Stomach smooth muscle (tissue), 2 donors: ENCODE data around the gene RCN1.

Experiments used
- H3K27ac ChIP-seq: one replicate; pipeline ENCODE4 v1.7.0; 2013; ENCODE audit warnings: mild to moderate bottlenecking, low read length, inconsistent platforms
- H3K27me3 ChIP-seq, 2 donors: one replicate each; pipeline ENCODE4 v1.7.0; 2013; ENCODE audit warnings: low read length in 2 of 2; ENCODE audit not compliant: insufficient read depth in 2 of 2, control insufficient read depth in 1 of 2
- H3K36me3 ChIP-seq, 2 donors: one replicate each; pipeline ENCODE4 v1.7.0; 2013; ENCODE audit warnings: low read length in 2 of 2; ENCODE audit not compliant: control insufficient read depth in 2 of 2, insufficient read depth in 2 of 2
- H3K4me1 ChIP-seq: one replicate; pipeline ENCODE4 v1.7.0; 2013; ENCODE audit warnings: low read length; ENCODE audit not compliant: control insufficient read depth, insufficient read depth
- H3K4me3 ChIP-seq, 2 donors: one replicate each; pipeline ENCODE4 v1.7.0; 2013; ENCODE audit warnings: low read length in 2 of 2
- H3K9ac ChIP-seq, 2 donors: one replicate each; pipeline ENCODE4 v1.7.0; 2013; ENCODE audit warnings: low read length in 2 of 2, mild to moderate bottlenecking in 1 of 2
- H3K9me3 ChIP-seq, 2 donors: one replicate each; pipeline ENCODE4 v1.7.0; 2013; ENCODE audit warnings: low read length in 2 of 2; ENCODE audit not compliant: control insufficient read depth in 2 of 2
- donor health status: healthy.
- donor health status: Pancreatic carcinoma.

Gene RCN1

GRCh38 chr11:32090545-32091370, at the start of gene RCN1:
RCN1 (plus strand) TSS chr11:32091074; CDS start chr11:32091197, 123 bp downstream.
- Histone ChIP-seq H3K4me1 (peaks cover 26% of the 10 kb centered on the region), H3K27me3 (peaks cover 0 to 4% of the 10 kb centered on the region in 2 donors), H3K9ac (peak within 1 kb of the TSS; percentile 74 to 78), H3K36me3 (no peaks in the 10 kb centered on the region), H3K9me3 (no peaks in the 10 kb centered on the region), H3K4me3 (peak within 1 kb of the TSS; percentile 67 to 85), H3K27ac (peak within 1 kb of the TSS; percentile 49)

DNA sequence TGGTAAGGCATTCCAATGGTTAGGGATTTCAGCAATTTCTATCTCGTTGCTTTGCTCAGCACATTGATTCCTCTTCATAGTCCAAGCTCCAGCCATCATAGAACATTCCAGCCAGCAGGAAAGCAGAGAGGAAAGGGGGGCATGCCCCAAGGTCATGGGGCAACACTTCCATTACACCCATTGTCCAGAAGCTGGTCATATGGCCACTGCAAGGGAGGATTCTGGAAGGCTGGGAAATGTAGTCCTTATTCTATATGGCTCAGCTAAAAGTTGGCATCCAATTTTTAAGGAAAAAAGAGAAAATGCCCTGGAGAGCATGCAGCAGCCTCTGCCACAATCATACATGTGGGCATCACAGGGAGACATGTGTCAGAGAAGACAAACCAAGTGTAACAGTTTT, 47.1 kb upstream of the RCN1 start:
- no peaks in the 10 kb centered on the region for H3K36me3 ChIP-seq
- no peak overlapping the region for H3K4me3 ChIP-seq
- H3K9ac ChIP-seq = no peak overlapping the region
- no peaks in the 10 kb centered on the region for H3K9me3 ChIP-seq
- no peaks in the 10 kb centered on the region for H3K4me1 ChIP-seq
- peaks cover 0 to 4% of the 10 kb centered on the region in 2 donors for H3K27me3 ChIP-seq
- H3K27ac ChIP-seq = no peak overlapping the region

DNA sequence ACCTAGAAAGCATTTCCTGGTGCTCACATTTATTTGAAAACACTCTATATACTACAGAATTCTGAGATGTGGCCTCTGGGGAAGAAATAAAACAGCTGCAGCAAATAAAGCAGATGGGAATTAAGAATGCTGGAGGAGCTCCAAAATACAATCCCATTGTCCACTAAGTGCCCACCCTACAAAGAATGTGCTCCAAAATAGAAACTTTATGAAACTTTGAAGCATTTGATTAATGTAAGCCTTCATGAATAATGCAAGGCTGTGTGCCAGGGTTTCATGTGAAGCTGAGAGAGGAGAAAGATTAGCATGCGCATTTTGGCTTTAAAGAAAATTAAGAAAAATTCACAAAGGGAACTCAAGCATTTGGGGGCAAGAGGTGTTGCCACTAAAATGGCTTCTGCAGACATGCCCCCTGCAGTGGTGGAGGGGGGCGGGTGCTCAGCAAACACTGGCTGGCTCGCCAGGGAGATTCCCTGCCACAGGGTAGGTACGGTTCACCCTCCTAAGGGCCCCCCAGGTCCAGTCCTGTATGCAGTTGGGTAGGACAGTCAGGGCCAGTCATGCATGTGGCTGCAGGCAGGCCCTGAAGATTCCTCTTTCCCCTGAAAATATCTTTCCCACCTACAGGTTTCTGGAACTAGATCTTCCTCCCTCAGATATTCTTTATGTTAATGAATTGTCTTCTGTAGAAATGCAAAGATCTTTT, 46.6 kb upstream of the RCN1 start:
- Histone ChIP-seq H3K9ac (no peak overlapping the region), H3K4me3 (no peak overlapping the region), H3K27ac (no peak overlapping the region), H3K4me1 (no peaks in the 10 kb centered on the region), H3K9me3 (no peaks in the 10 kb centered on the region), H3K27me3 (peaks cover 0 to 3% of the 10 kb centered on the region in 2 donors), H3K36me3 (no peaks in the 10 kb centered on the region)

GRCh38 chr11:32045456-32045855, 45.4 kb upstream of the RCN1 start:
- H3K36me3 ChIP-seq = no peaks in the 10 kb centered on the region
- H3K9me3 ChIP-seq = no peaks in the 10 kb centered on the region
- H3K4me3 ChIP-seq = no peak overlapping the region
- H3K27ac ChIP-seq = no peak overlapping the region
- no peak overlapping the region for H3K9ac ChIP-seq
- peaks cover 0 to under 1% of the 10 kb centered on the region in 2 donors for H3K27me3 ChIP-seq
- H3K4me1 ChIP-seq = no peaks in the 10 kb centered on the region

DNA sequence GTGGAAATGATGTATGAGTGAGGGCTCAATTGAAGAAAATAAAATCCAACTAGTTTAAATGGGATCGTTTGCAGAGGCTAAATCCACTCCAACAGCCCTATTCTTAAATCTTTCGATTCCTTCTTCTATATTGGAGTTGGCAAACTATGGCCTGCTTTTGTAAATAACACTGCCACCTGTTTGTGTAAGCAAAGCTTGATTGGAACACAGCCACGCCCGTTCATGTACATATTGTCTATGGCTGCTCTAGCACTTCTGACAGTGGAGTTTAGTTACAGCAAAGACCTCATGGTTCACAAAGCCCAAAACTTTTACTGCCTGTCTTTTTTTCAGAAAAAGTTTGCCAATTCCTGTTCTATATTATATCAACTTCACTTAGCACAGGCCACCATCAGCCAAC, 40.6 kb upstream of the RCN1 start:
- Histone ChIP-seq H3K4me3 (no peak overlapping the region), H3K4me1 (no peaks in the 10 kb centered on the region), H3K9me3 (no peaks in the 10 kb centered on the region), H3K9ac (no peak overlapping the region), H3K27ac (no peak overlapping the region), H3K27me3 (peaks cover 0 to 5% of the 10 kb centered on the region in 2 donors), H3K36me3 (no peaks in the 10 kb centered on the region)

DNA sequence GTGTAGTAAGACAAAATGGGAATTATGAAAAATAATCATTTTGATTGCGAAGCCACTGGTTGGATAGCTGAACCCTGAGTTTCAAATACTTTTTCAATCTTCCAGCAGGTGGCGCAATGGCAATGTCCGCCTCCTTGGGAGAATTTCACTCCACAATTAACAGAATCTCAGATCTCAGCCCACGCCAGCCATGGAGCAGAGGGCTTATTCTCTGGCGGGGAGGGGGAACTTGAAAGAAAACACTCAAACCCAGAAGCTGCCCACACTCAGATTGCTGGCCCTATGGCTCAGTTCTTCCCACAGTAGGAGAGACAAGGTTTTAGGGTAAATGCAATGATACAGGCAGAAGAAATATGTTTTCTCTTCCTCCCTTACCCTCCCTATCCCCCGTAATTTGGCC, 38.7 kb upstream of the RCN1 start:
- Histone ChIP-seq H3K9me3 (no peaks in the 10 kb centered on the region), H3K27ac (no peak overlapping the region), H3K36me3 (no peaks in the 10 kb centered on the region), H3K4me1 (no peaks in the 10 kb centered on the region), H3K9ac (no peak overlapping the region), H3K4me3 (no peak overlapping the region), H3K27me3 (peaks cover 0 to 5% of the 10 kb centered on the region in 2 donors)

DNA sequence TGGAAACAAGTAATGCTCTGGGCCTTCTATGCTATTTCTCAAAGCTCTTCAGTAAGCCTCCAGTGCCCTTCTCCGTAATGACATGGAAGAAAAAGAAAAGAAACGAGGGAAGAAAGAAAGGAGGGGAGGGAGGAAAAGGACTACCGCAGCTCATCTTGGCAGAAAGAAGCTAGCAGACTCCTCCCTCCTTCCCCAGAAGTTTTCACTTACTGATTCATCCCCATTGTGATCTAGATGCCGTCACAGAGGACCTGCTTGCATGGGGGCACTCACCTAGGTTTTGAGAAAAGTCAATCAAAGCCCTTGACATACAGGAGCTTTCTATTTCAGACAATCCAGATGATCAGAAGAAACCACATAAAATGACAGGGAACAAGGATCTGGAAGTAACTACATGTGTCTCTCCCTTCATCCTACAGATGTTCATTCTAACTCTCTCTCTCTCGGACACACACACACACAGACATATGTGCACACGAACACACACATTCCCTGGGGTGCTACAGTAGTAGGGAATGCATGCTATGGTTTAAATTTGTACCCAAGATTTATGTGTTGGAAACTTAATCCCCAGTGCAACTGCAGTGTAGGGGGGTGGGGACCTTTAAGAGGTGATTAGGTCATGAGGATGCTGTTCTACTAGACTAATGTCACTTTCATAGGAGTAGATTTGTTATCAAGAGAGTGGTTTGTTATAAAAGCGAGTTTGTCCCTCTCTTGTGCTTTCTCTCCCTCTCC, 37.6 kb upstream of the RCN1 start:
- Histone ChIP-seq H3K27ac (no peak overlapping the region), H3K9ac (no peak overlapping the region), H3K36me3 (no peaks in the 10 kb centered on the region), H3K27me3 (peaks cover 0 to 5% of the 10 kb centered on the region in 2 donors), H3K9me3 (no peaks in the 10 kb centered on the region), H3K4me1 (no peaks in the 10 kb centered on the region), H3K4me3 (no peak overlapping the region)

GRCh38 chr11:32055861-32056260, 35.0 kb upstream of the RCN1 start:
- Histone ChIP-seq H3K27ac (no peak overlapping the region), H3K4me1 (no peaks in the 10 kb centered on the region), H3K9me3 (no peaks in the 10 kb centered on the region), H3K9ac (no peak overlapping the region), H3K36me3 (no peaks in the 10 kb centered on the region), H3K27me3 (peaks cover 0 to 2% of the 10 kb centered on the region in 2 donors), H3K4me3 (no peak overlapping the region)

- Histone ChIP-seq H3K4me1 (no peaks in the 10 kb centered on the region), H3K4me3 (no peak overlapping the region), H3K9me3 (no peaks in the 10 kb centered on the region), H3K27me3 (peaks cover 0 to 2% of the 10 kb centered on the region in 2 donors), H3K27ac (no peak overlapping the region), H3K9ac (no peak overlapping the region), H3K36me3 (no peaks in the 10 kb centered on the region)
Measured at GRCh38 chr11:32056438-32056837, 34.4 kb upstream of the RCN1 start.

DNA sequence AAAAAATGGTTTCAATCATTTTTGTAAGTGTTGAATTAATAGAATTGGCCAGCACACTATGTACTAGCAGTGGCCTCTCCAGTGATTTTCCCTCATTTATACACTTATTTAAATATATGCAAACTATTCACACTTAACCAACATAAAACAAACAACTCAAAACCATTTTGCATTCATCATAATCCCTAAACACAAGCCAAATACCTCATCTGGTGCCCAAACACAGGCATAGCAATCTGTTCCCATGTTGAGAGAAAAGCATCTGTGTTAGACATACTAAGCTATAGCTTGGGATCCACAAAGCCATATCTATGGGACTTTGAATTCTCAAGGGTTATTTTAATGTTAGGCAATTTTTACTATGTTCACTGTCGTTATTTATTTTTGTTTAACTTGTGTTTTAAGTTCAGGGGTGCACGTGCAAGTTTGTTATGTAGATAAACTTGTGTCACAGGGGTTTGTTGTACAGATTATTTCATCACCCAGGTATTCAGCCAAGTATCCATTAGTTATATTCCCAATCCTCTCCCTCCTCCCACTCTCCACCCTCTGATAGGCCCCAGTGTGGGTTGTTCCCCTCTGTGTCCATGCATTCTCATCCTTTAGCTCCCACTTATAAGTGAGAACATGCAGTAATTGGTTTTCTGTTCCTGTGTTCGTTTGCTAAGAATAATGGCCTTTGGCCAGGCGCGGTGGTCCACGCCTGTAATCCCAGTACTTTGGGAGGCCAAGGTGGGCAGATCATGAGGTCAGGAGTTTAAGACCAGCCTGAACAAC, 31.0 kb upstream of the RCN1 start:
- H3K36me3 ChIP-seq = no peaks in the 10 kb centered on the region
- no peak overlapping the region for H3K27ac ChIP-seq
- no peak overlapping the region for H3K9ac ChIP-seq
- no peak overlapping the region for H3K4me3 ChIP-seq
- H3K4me1 ChIP-seq = no peaks in the 10 kb centered on the region
- H3K27me3 ChIP-seq = peaks cover 0 to 2% of the 10 kb centered on the region in 2 donors
- no peaks in the 10 kb centered on the region for H3K9me3 ChIP-seq
